ENCODE results near the gene TRIM13. TPM values are rescaled to one million over a fixed set of nuclear protein-coding genes. Genes with fewer than 3 reads are reported as not detected.
A peak's percentile ranks its signal among the peaks of the same experiment; 100 is the strongest.
"Not testable (repeated sequence)": the region's sequence is repeated elsewhere in the genome, so short reads cannot be mapped to it uniquely, and the experiment has no call there.

Gene TRIM13
- total RNA-seq, 1 donor from 2014 or later = 31.5 TPM

GRCh38 chr13:49997955-49998354, 1.1 kb downstream of the TRIM13 start:
- DNase-seq = peak; percentile 46

GRCh38 chr13:49998714-49999624, 2.1 kb downstream of the TRIM13 start:
- no peak for DNase-seq

GRCh38 chr13:50001287-50001686, 4.4 kb downstream of the TRIM13 start:
- no peak for DNase-seq

GRCh38 chr13:50006426-50007135, 9.7 kb downstream of the TRIM13 start:
- DNase-seq = no peak

- DNase-seq = no peak
These were observed 14.6 kb downstream of the TRIM13 start for GRCh38 chr13:50011461-50011860.

GRCh38 chr13:50012396-50013169, 15.7 kb downstream of the TRIM13 start:
- no peak for DNase-seq

- no peak for DNase-seq
These were observed 17.5 kb downstream of the TRIM13 start for GRCh38 chr13:50014386-50014785.

- peak; percentile 36 for DNase-seq
These were observed 18.4 kb downstream of the TRIM13 start, which contains the start of gene KCNRG for GRCh38 chr13:50015258-50015657. Gene KCNRG, plus strand, starts transcription at chr13:50015444. Its CDS starts 50 bp downstream, at chr13:50015494.

- DNase-seq = no peak
These were observed 18.9 kb downstream of the TRIM13 start for GRCh38 chr13:50015750-50016149.

- DNase-seq = no peak
These were observed 19.6 kb downstream of the TRIM13 start for GRCh38 chr13:50016444-50016843.

GRCh38 chr13:50017819-50018218, 21.0 kb downstream of the TRIM13 start:
- DNase-seq = no peak

- peak; percentile 24 for DNase-seq
These were observed 28.6 kb downstream of the TRIM13 start for GRCh38 chr13:50025436-50025835.

- no peak for DNase-seq
These were observed 30.1 kb downstream of the TRIM13 start for GRCh38 chr13:50026788-50027473.

- no peak for DNase-seq
These were observed 33.5 kb downstream of the TRIM13 start for GRCh38 chr13:50030315-50030714.

- DNase-seq = no peak
These were observed 36.9 kb downstream of the TRIM13 start for GRCh38 chr13:50033725-50034124.

- DNase-seq = no peak
These were observed 40.9 kb downstream of the TRIM13 start for GRCh38 chr13:50037788-50038187.

GRCh38 chr13:50038266-50038665, 41.4 kb downstream of the TRIM13 start:
- no peak for DNase-seq

GRCh38 chr13:50052478-50052877, 55.6 kb downstream of the TRIM13 start:
- no peak for DNase-seq

- no peak for DNase-seq
These were observed 57.0 kb downstream of the TRIM13 start for GRCh38 chr13:50053844-50054243.

GRCh38 chr13:50055454-50055853, 58.6 kb downstream of the TRIM13 start:
- DNase-seq = no peak

GRCh38 chr13:50060718-50061117, 63.9 kb downstream of the TRIM13 start:
- no peak for DNase-seq

GRCh38 chr13:50062336-50062735, 65.5 kb downstream of the TRIM13 start:
- DNase-seq = not testable (repeated sequence)
